Measurements from ENCODE around the gene TRRAP.
A peak's percentile ranks its signal among the peaks of the same experiment; 100 is the strongest.

Gene TRRAP

DNA sequence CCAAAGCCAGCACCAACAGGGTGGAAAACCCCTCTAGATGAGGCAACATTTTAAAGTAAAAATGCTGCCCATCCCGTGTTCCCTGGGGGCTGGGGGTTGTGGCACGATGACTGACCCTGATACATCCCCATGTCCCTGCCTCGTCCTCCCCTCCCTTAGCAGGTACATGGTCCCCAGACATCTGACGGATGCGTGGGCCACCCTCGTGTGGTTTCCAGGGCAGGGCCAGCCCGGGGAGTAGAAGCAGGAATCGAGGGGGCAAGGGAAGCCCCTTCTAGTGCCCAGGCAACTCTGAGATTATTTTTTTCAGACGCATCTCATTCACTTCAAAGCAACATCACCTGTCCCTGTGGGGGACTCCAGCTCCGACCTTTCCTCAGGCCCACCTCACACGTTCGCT lies 12.0 kb upstream of the TRRAP start:
- DNase-seq (ENCODE audit: low read depth) = no peak
- TF ChIP-seq, protein P1, sequence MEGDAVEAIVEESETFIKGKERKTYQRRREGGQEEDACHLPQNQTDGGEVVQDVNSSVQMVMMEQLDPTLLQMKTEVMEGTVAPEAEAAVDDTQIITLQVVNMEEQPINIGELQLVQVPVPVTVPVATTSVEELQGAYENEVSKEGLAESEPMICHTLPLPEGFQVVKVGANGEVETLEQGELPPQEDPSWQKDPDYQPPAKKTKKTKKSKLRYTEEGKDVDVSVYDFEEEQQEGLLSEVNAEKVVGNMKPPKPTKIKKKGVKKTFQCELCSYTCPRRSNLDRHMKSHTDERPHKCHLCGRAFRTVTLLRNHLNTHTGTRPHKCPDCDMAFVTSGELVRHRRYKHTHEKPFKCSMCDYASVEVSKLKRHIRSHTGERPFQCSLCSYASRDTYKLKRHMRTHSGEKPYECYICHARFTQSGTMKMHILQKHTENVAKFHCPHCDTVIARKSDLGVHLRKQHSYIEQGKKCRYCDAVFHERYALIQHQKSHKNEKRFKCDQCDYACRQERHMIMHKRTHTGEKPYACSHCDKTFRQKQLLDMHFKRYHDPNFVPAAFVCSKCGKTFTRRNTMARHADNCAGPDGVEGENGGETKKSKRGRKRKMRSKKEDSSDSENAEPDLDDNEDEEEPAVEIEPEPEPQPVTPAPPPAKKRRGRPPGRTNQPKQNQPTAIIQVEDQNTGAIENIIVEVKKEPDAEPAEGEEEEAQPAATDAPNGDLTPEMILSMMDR (conservative IDR thresholded peaks at IDR 0.05; ENCODE audit: low read depth, low read length) = no peak
- no peak overlapping the region for H3K4me3 ChIP-seq (ENCODE audit: low read depth, low read length)

GRCh38 chr7:98866765-98867164 lies 11.6 kb upstream of the TRRAP start:
- TF ChIP-seq, protein P1 (conservative IDR thresholded peaks at IDR 0.05; ENCODE audit: low read depth, low read length) = no peak
- no peak overlapping the region for H3K4me3 ChIP-seq (ENCODE audit: low read depth, low read length)
- no peak for DNase-seq (ENCODE audit: low read depth)

DNA sequence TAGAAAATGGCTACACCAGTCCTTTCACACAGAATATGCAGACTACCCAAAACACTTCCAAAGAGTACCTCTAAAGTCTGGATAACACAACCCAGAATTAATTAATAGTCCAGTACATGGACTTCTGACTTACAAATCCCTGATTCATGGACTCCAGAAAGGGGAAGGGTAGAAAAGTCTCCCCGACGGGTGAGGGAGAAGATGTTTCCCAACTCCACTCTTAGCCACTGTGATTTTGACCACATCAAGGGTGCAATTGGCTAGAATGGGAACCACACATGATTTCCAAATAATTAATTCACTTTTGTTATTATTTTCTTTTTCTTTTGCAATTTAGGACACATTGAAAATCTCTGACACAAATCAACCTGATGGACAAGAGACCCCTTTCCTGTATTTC lies 9.9 kb upstream of the TRRAP start:
- no peak for DNase-seq (ENCODE audit: low read depth)
- TF ChIP-seq, protein P1 (conservative IDR thresholded peaks at IDR 0.05; ENCODE audit: low read depth, low read length) = no peak
- no peak overlapping the region for H3K4me3 ChIP-seq (ENCODE audit: low read depth, low read length)

DNA sequence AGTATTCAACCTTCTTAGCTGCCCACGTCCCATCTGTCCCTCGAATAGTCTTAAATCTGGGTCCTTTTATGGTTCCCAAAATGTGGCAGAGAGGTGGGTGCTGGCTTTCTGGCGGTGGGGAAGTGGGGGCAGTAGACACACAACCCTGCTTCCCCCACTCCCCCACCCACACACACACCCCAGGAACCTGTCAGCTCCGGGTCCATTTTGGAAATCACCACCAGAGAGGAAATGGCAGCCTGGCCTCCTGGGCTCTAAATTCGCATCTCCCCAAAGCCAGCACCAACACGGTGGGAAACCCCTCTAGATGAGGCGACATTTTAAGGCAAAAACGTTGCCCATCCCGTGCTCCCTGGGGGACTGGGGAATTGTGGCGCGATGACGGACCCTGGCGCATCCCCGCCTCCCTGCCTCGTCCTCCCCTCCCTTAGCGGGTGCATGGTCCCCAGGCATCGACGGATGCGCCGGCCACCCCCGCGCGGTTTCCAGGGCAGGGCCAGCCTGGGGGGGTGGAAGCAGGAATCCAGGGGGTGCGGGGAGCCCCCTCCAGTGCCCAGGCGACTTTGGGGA lies 9.2 kb upstream of the TRRAP start:
- H3K4me3 ChIP-seq (ENCODE audit: low read depth, low read length) = peak overlapping the region; percentile 47

GRCh38 chr7:98869597-98870120 lies 8.7 kb upstream of the TRRAP start, which contains the start of gene TMEM130:
Gene TMEM130, minus strand, starts transcription at chr7:98870014. Its CDS starts 153 bp downstream, at chr7:98869861.
- peak; percentile 15 for DNase-seq (ENCODE audit: low read depth)
- TF ChIP-seq, protein P1 (conservative IDR thresholded peaks at IDR 0.05; ENCODE audit: low read depth, low read length) = no peak
- peak within 1 kb of the TSS; percentile 47 for H3K4me3 ChIP-seq (ENCODE audit: low read depth, low read length)

More for the DNA sequence above, 9.2 kb upstream of the TRRAP start:
- DNase-seq (ENCODE audit: low read depth) = no peak
- TF ChIP-seq, protein P1 (conservative IDR thresholded peaks at IDR 0.05; ENCODE audit: low read depth, low read length) = no peak

GRCh38 chr7:98870121-98870651 lies 8.1 kb upstream of the TRRAP start:
- DNase-seq (ENCODE audit: low read depth) = peak; percentile 46
- TF ChIP-seq, protein P1 (conservative IDR thresholded peaks at IDR 0.05; ENCODE audit: low read depth, low read length) = no peak
- H3K4me3 ChIP-seq (ENCODE audit: low read depth, low read length) = peak overlapping the region; percentile 47

Measured in choroid plexus epithelial cell (primary cell).